Gastrocnemius medialis (tissue), 4 donors: ENCODE results near the gene SSC4D.

Experiments
- CTCF ChIP-seq, 5 experiments: fragments of 450-650 bp in 3 of 5; fragments of 200-600 bp in 2 of 5; sonication (generic) in 2 of 5; IDR thresholded peaks in 4 of 5; conservative IDR thresholded peaks in 1 of 5; 1 replicate in 4 of 5; 2 replicates in 1 of 5; pipeline ENCODE4 v1.5.1; 2016 to 2019; ENCODE audit warnings: antibody characterized with exemption in 5 of 5, mild to moderate bottlenecking in 3 of 5, moderate library complexity in 3 of 5
- POLR2A ChIP-seq, 2 donors: fragments of 450-650 bp; IDR thresholded peaks; one replicate each; pipeline ENCODE4 v1.6.1; 2017; ENCODE audit warnings: antibody characterized with exemption in 2 of 2, mild to moderate bottlenecking in 2 of 2, moderate library complexity in 2 of 2

GRCh38 chr7:76400248-76400647, 9.2 kb downstream of the SSC4D start:
- no peak for TF ChIP-seq CTCF (IDR thresholded peaks at IDR 0.05 in 4 of 5, conservative IDR thresholded peaks at IDR 0.05 in 1 of 5)
- no peak for TF ChIP-seq POLR2A (IDR thresholded peaks at IDR 0.05)
